Tibial nerve (tissue), 4 donors: Measurements from ENCODE around the gene SPATA31C2.

ENCODE experiments used
- EP300 ChIP-seq, 2 donors: sonication (generic); formaldehyde crosslinking; IDR thresholded peaks; one replicate each; pipeline ENCODE4 v1.6.1; 2017; ENCODE audit warnings: antibody characterized with exemption in 2 of 2, mild to moderate bottlenecking in 1 of 2
- POLR2A ChIP-seq, 2 donors: fragments of 450-650 bp; IDR thresholded peaks; one replicate each; pipeline ENCODE4 v1.6.1; 2017; ENCODE audit warnings: antibody characterized with exemption in 2 of 2, mild to moderate bottlenecking in 2 of 2, moderate library complexity in 2 of 2
- TF ChIP-seq, protein P1 (sequence below), 5 experiments: fragments of 200-600 bp in 3 of 5; fragments of 450-650 bp in 2 of 5; sonication (generic) in 3 of 5; IDR thresholded peaks; one replicate each; pipeline ENCODE4 v1.5.1; 2016 to 2019; ENCODE audit warnings: antibody characterized with exemption in 5 of 5, mild to moderate bottlenecking in 3 of 5, moderate library complexity in 2 of 5

DNA sequence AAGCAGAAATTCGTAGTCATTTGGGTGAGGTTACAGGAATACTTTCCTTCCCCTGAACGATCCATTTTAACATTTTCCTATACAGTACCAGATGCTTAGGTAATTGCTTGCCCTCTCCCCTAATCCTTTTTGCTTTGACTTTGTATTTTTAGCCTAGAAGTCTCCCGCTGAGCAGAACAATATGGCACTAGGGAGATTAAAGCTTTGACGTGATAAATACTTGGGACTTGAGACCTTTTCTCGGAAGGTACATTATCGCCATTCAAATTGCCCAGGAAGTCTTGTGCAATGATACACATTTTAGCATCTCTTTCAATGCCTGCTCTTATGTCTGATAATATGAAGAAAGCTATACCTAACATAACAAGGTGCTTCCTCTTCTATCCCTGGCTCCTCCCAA lies 22.9 kb upstream of the SPATA31C2 start:
- TF ChIP-seq, protein P1, sequence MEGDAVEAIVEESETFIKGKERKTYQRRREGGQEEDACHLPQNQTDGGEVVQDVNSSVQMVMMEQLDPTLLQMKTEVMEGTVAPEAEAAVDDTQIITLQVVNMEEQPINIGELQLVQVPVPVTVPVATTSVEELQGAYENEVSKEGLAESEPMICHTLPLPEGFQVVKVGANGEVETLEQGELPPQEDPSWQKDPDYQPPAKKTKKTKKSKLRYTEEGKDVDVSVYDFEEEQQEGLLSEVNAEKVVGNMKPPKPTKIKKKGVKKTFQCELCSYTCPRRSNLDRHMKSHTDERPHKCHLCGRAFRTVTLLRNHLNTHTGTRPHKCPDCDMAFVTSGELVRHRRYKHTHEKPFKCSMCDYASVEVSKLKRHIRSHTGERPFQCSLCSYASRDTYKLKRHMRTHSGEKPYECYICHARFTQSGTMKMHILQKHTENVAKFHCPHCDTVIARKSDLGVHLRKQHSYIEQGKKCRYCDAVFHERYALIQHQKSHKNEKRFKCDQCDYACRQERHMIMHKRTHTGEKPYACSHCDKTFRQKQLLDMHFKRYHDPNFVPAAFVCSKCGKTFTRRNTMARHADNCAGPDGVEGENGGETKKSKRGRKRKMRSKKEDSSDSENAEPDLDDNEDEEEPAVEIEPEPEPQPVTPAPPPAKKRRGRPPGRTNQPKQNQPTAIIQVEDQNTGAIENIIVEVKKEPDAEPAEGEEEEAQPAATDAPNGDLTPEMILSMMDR (IDR thresholded peaks at IDR 0.05): no peak
- no peak for TF ChIP-seq POLR2A (IDR thresholded peaks at IDR 0.05)
- no peak for TF ChIP-seq EP300 (IDR thresholded peaks at IDR 0.05)
